ENCODE measurements around the gene RAG1. TPM values are rescaled to one million over a fixed set of nuclear protein-coding genes. Genes with fewer than 3 reads are reported as not detected.

The RAG1 gene
- total RNA-seq, 1 experiment from 2014 or later = 0.90 TPM

DNA sequence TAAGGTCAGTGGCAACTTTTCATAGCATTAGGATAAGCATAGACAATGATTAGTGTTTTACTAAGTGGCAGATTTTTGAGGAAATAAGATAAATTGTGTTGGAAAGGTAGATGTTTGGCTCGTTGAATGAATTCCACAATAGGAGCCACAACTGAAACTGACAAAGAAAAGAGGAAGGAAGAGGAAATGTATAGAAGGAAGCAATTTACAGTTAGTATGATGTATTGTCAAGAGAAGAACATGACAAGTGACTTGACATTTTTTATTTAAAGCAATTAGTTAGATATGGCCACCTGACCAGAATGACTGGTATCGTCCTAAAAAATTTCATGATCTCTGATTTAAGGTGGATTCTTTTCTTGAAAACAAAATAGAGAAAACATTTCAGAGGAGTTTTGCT, 33.3 kb downstream of the RAG1 start:
- TF ChIP-seq HMGA2 (CRISPR knock-in tag; IDR thresholded peaks at IDR 0.05) (no peak), SOX15 (CRISPR knock-in tag; IDR thresholded peaks at IDR 0.05) (no peak), NR2C2 (CRISPR knock-in tag; IDR thresholded peaks at IDR 0.05) (no peak), ELF4 (CRISPR knock-in tag; IDR thresholded peaks at IDR 0.05; ENCODE audit: low read depth) (no peak), CBFB (CRISPR knock-in tag; IDR thresholded peaks at IDR 0.05; ENCODE audit: low read depth) (no peak), KAT7 (CRISPR knock-in tag; IDR thresholded peaks at IDR 0.05; ENCODE audit: borderline replicate concordance) (no peak), OVOL2 (CRISPR knock-in tag; IDR thresholded peaks at IDR 0.05; ENCODE audit: borderline replicate concordance) (no peak), ZNF232 (CRISPR knock-in tag; IDR thresholded peaks at IDR 0.05) (no peak), TEAD4 (CRISPR knock-in tag; IDR thresholded peaks at IDR 0.05) (no peak)
- TF ChIP-seq, protein P1, sequence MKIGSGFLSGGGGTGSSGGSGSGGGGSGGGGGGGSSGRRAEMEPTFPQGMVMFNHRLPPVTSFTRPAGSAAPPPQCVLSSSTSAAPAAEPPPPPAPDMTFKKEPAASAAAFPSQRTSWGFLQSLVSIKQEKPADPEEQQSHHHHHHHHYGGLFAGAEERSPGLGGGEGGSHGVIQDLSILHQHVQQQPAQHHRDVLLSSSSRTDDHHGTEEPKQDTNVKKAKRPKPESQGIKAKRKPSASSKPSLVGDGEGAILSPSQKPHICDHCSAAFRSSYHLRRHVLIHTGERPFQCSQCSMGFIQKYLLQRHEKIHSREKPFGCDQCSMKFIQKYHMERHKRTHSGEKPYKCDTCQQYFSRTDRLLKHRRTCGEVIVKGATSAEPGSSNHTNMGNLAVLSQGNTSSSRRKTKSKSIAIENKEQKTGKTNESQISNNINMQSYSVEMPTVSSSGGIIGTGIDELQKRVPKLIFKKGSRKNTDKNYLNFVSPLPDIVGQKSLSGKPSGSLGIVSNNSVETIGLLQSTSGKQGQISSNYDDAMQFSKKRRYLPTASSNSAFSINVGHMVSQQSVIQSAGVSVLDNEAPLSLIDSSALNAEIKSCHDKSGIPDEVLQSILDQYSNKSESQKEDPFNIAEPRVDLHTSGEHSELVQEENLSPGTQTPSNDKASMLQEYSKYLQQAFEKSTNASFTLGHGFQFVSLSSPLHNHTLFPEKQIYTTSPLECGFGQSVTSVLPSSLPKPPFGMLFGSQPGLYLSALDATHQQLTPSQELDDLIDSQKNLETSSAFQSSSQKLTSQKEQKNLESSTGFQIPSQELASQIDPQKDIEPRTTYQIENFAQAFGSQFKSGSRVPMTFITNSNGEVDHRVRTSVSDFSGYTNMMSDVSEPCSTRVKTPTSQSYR (CRISPR knock-in tag; IDR thresholded peaks at IDR 0.05) = no peak
- TF ChIP-seq, protein P2, sequence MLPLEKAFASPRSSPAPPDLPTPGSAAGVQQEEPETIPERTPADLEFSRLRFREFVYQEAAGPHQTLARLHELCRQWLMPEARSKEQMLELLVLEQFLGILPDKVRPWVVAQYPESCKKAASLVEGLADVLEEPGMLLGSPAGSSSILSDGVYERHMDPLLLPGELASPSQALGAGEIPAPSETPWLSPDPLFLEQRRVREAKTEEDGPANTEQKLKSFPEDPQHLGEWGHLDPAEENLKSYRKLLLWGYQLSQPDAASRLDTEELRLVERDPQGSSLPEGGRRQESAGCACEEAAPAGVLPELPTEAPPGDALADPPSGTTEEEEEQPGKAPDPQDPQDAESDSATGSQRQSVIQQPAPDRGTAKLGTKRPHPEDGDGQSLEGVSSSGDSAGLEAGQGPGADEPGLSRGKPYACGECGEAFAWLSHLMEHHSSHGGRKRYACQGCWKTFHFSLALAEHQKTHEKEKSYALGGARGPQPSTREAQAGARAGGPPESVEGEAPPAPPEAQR (CRISPR knock-in tag; IDR thresholded peaks at IDR 0.05) = no peak
- TF ChIP-seq, protein P3, sequence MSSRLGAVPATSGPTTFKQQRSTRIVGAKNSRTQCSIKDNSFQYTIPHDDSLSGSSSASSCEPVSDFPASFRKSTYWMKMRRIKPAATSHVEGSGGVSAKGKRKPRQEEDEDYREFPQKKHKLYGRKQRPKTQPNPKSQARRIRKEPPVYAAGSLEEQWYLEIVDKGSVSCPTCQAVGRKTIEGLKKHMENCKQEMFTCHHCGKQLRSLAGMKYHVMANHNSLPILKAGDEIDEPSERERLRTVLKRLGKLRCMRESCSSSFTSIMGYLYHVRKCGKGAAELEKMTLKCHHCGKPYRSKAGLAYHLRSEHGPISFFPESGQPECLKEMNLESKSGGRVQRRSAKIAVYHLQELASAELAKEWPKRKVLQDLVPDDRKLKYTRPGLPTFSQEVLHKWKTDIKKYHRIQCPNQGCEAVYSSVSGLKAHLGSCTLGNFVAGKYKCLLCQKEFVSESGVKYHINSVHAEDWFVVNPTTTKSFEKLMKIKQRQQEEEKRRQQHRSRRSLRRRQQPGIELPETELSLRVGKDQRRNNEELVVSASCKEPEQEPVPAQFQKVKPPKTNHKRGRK (CRISPR knock-in tag; IDR thresholded peaks at IDR 0.05; ENCODE audit: borderline replicate concordance) = no peak
- ChIA-PET CTCF (no interaction called here), POLR2A (no interaction called here)
- Mint-ChIP-seq H3K27me3 (ENCODE audit: low read depth) (peaks cover 9% of the 10 kb centered on the region), H3K4me3 (no peak overlapping the region), H3K27ac (no peak overlapping the region), H3K9me3 (peaks cover 72% of the 10 kb centered on the region), H3K36me3 (peaks cover 53% of the 10 kb centered on the region), H3K4me1 (no peaks in the 10 kb centered on the region)
- DNase-seq (ENCODE audit: low spot score) = no peak
- no peak for ATAC-seq

DNA sequence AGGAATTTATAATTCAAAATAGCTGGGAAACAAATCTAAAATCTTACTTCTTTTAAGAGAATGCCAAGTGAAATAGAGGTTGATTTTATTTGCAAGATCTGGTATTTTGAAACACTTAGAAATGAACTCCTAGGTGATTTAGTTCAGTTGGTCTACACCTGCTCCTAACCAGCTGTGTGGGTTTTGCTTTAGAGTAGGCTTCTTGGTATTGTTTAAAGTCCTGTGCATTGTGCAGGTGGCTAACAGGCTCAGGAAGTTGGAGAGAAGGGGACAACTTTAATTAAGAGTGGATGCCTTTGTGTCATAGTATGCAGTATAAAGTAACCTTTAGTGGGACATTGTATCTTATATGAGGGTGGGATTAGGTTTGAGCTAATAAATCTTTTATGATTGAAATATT, 34.3 kb downstream of the RAG1 start:
- H3K27ac Mint-ChIP-seq = no peak overlapping the region
- H3K4me3 Mint-ChIP-seq = no peak overlapping the region
- no peak for ATAC-seq
- H3K36me3 Mint-ChIP-seq = peaks cover 55% of the 10 kb centered on the region
- ChIA-PET POLR2A (no interaction called here), CTCF (no interaction called here)
- TF ChIP-seq ATF1 (CRISPR knock-in tag; IDR thresholded peaks at IDR 0.05) = no peak
- DNase-seq (ENCODE audit: low spot score) = no peak
- no peaks in the 10 kb centered on the region for H3K4me1 Mint-ChIP-seq
- H3K9me3 Mint-ChIP-seq = peaks cover 67% of the 10 kb centered on the region
- peaks cover 9% of the 10 kb centered on the region for H3K27me3 Mint-ChIP-seq (ENCODE audit: low read depth)

DNA sequence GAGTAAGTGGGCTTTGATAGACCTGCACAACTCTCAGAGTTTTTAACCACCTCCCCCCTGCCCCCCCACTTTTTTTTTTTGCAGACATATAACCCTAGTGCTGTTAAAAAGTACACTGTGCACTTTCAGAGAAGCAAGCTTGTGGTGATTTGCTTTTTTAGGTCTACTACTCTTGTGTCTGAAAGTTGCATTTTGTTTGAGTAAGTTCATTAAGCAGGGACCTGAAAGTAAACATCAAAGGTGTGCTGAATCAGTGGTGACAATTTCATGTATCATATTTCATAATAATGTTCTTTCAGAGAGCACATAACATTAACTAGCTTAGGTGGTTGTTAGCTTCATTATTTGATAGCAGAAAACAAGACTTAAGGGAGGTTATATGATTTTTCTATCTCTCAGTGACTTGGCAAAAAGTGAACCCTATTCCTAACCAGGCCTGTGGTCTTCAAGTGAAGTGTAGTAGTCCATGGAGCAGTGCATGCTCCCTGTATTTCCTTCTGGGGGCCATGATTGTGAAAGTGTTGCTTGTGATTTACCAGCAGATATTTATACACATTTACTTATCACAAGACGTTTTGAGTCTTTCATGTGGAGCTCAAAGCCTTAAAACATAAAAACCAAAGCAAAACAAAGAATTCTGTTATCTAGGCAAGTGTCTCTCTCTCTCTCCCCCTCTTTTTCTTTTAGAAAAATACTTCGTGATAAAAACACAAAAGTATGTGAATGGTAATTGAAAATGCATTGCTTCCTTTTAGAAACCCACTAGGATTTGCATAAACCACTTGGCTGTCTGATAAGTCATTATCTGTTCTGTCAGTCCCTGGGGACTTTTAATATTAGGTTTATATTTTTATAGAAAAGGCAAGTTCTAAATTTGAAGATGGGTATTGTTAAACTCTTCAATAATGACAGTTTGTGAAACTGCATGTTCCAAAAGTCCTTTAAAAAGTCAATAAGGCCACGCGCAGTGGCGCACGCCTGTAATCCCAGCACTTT, 37.7 kb downstream of the RAG1 start:
- Mint-ChIP-seq H3K27ac (no peak overlapping the region), H3K27me3 (ENCODE audit: low read depth) (peaks cover 9% of the 10 kb centered on the region), H3K9me3 (peaks cover 72% of the 10 kb centered on the region), H3K36me3 (peaks cover 51% of the 10 kb centered on the region), H3K4me3 (no peak overlapping the region), H3K4me1 (no peaks in the 10 kb centered on the region)
- POLR2A ChIA-PET = no interaction called here
- ATAC-seq (no peak), DNase-seq (ENCODE audit: low spot score) (no peak)
- CTCF ChIA-PET = no interaction called here
- TF ChIP-seq, protein P4, sequence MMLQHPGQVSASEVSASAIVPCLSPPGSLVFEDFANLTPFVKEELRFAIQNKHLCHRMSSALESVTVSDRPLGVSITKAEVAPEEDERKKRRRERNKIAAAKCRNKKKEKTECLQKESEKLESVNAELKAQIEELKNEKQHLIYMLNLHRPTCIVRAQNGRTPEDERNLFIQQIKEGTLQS (CRISPR knock-in tag; conservative IDR thresholded peaks at IDR 0.05) = no peak
- TF ChIP-seq, protein P5, sequence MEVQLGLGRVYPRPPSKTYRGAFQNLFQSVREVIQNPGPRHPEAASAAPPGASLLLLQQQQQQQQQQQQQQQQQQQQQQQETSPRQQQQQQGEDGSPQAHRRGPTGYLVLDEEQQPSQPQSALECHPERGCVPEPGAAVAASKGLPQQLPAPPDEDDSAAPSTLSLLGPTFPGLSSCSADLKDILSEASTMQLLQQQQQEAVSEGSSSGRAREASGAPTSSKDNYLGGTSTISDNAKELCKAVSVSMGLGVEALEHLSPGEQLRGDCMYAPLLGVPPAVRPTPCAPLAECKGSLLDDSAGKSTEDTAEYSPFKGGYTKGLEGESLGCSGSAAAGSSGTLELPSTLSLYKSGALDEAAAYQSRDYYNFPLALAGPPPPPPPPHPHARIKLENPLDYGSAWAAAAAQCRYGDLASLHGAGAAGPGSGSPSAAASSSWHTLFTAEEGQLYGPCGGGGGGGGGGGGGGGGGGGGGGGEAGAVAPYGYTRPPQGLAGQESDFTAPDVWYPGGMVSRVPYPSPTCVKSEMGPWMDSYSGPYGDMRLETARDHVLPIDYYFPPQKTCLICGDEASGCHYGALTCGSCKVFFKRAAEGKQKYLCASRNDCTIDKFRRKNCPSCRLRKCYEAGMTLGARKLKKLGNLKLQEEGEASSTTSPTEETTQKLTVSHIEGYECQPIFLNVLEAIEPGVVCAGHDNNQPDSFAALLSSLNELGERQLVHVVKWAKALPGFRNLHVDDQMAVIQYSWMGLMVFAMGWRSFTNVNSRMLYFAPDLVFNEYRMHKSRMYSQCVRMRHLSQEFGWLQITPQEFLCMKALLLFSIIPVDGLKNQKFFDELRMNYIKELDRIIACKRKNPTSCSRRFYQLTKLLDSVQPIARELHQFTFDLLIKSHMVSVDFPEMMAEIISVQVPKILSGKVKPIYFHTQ (CRISPR knock-in tag; IDR thresholded peaks at IDR 0.05) = no peak
- TF ChIP-seq SMAD3 (CRISPR knock-in tag; IDR thresholded peaks at IDR 0.05; ENCODE audit: borderline replicate concordance) = no peak
- no peak for TF ChIP-seq ZNF219 (CRISPR knock-in tag; IDR thresholded peaks at IDR 0.05; ENCODE audit: borderline replicate concordance)
- TF ChIP-seq KAT7 (CRISPR knock-in tag; IDR thresholded peaks at IDR 0.05; ENCODE audit: borderline replicate concordance) = no peak
- no peak for TF ChIP-seq TCF7 (CRISPR knock-in tag; IDR thresholded peaks at IDR 0.05; ENCODE audit: low read depth)
- TF ChIP-seq JAZF1 (CRISPR knock-in tag; IDR thresholded peaks at IDR 0.05) = no peak
- no peak for TF ChIP-seq PRRX2 (CRISPR knock-in tag; IDR thresholded peaks at IDR 0.05)
- TF ChIP-seq, protein P6, sequence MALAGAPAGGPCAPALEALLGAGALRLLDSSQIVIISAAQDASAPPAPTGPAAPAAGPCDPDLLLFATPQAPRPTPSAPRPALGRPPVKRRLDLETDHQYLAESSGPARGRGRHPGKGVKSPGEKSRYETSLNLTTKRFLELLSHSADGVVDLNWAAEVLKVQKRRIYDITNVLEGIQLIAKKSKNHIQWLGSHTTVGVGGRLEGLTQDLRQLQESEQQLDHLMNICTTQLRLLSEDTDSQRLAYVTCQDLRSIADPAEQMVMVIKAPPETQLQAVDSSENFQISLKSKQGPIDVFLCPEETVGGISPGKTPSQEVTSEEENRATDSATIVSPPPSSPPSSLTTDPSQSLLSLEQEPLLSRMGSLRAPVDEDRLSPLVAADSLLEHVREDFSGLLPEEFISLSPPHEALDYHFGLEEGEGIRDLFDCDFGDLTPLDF (CRISPR knock-in tag; IDR thresholded peaks at IDR 0.05) = no peak
